HG02610 (cell line): ENCODE results near the gene NTM.
"Not testable (repeated sequence)": the region's sequence is repeated elsewhere in the genome, so short reads cannot be mapped to it uniquely, and the experiment has no call there.

Experiments
- ATAC-seq: cut with Tn5 transposase; IDR thresholded peaks from one replicate; pipeline ENCODE4 v1.9.1; 2021; ENCODE audit warnings: mild to moderate bottlenecking, moderate library complexity; ENCODE audit not compliant: unreplicated experiment

The NTM gene

DNA sequence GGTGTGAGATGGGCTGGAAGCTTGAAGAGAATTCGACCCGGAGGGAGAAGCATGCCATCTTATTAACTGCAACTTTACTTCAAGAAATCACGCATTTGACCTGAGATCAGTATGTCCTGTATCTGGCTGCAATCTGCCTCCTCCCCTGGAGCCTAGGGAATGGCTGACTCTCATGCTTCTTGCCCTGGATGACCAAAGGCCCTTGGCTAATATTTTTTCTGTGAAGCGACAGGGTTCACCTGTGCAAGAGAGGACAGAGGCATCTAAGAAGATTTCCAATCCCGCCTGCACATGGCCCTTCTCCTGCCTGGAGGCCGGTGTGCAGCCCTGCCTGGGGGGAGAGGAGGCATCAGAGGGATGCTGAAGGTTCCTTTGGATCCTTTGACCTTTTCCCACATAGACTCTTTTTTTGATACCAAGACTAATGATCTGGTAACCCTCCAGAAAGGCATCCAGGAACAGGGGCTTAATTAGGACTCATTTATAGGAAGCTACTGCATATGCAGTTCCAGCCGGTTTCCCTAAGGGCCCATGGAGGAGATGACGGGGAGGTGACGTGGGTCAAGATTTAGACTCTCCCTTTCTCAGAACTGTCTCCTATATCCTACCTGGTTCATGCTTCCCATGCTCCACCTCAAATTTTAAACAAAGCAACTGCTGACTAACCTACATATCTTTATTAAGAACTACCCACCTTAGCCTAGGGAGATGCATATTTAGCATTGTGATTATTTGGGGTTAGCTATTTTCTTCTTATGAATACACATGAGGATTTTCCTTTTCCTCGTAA, 50.8 kb downstream of the NTM start:
- ATAC-seq, result no peak

DNA sequence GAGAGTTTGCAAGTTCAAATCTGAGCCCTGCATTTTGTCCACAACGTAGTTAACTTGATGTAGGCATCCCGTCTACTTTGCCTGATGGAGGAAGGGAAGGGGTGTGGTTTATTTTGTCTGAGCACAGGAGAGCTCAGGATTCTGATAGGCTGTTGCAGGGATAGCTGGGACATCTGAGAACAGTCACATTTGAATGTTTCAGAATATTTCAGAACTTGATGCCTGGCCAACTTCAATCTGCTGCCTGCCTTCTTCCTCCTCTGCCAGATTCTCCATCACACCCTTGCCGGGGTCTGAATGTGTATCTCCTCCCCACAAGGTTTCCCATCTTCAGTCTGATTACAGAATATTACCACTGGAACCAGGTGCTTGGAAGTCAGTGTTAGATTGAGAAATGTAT, 51.6 kb downstream of the NTM start:
- ATAC-seq, result no peak

DNA sequence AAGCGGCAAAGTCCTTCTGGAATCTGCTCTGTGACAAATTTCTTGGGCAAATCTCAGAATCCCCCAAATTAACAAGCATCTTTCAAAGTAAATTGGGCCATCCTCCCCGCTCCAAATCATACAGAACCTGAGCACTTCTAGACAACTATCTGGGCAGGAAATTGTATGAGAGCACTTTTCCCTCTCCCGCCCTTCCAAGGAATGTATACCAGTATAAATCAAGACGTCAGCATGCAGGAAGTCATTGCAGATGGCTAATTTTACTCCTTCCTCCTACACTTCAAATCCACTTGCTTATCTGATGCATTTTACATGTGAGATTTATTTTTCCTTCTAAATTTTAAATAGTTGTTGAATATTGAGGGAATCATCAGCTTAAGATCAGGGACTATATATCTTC, 52.1 kb downstream of the NTM start:
- ATAC-seq, result no peak

DNA sequence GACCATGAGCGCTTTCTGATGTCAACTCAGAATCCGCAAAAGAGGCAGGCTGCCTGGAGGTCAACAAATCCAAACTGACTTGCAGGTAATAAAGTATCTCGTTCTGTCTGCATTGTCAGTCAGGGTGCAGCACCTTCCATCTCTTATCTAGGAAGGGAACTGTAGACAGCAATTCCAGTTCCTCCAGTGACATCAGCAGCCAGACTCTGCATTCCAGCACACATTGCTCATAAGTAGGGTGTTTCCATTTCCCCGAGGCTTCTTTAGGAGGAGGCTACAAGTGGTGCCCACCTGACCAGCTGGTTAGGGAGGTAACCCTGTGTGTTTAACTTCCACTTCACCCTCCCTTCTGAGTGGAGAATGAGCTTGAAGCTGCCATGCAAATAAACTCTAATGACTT, 53.3 kb downstream of the NTM start:
- ATAC-seq, result no peak

DNA sequence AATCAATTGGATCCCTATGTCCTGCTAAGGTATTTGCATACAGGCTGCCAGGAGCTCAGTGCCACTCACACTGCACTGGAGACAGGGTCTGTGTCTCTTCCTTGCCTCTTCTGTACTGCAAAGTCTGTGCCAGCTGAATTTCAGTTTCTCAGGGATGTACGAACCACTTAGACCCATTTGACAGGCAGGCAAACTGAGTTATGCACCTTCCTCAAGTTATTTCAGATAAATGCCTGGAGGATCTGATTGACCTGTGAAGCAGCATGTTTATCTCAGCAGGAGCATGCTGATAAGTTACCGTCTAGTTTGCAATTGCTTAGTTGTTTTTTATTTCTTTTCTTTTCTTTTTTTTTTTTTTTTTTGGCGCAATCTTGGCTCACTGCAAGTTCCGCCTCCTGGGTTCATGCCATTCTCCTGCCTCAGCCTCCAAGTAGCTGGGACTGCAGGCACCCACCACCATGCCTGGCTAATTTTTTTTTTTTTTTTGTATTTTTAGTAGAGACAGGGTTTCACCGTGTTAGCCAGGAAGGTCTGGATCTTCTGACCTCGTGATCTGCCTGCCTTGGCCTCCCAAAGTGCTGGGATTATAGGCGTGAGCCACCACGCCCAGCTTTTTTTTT, 54.0 kb downstream of the NTM start:
- not testable (repeated sequence) for ATAC-seq

- ATAC-seq, result no peak
These were observed 54.9 kb downstream of the NTM start for GRCh38 chr11:131425285-131425684.

- no peak for ATAC-seq
These were observed 58.4 kb downstream of the NTM start for GRCh38 chr11:131428853-131429252.

GRCh38 chr11:131430473-131431208, 60.2 kb downstream of the NTM start:
- no peak for ATAC-seq

DNA sequence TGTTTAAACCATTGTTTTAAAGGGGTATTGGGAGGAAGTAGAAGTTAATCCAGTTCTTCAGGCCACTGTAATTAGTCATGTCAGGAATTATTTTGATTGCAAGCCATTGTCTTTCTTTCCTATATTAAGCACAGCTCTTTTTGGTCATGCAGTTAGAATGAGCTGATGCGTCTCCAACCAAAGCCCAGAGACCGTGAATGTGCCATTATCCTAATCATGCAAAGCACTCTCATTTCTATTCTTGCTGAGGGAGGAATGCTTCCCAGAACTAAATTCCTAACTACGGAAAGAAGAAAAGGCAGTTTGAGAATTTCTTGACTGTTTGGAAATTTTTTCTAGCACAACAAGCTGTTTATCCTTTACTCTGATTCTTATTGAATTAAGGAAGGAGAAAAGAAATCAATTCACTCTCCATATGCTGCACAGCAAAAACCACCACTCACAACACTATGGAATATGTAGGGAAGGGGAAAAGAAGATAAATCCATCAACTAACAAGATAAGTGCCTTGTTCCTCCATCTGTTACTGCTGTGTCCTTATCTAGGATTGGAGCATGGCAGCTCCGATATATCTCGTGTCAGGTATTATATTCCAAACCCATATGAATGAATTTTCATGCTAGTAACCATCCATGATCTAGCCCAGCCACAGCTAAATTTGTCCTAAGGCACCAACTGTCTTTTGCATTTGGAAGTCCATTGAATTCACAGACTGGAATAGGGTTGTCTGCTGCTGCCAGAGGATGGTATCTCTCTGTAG, 70.8 kb downstream of the NTM start:
- ATAC-seq, result no peak

GRCh38 chr11:131446590-131447275, 76.3 kb downstream of the NTM start:
- ATAC-seq, result no peak

DNA sequence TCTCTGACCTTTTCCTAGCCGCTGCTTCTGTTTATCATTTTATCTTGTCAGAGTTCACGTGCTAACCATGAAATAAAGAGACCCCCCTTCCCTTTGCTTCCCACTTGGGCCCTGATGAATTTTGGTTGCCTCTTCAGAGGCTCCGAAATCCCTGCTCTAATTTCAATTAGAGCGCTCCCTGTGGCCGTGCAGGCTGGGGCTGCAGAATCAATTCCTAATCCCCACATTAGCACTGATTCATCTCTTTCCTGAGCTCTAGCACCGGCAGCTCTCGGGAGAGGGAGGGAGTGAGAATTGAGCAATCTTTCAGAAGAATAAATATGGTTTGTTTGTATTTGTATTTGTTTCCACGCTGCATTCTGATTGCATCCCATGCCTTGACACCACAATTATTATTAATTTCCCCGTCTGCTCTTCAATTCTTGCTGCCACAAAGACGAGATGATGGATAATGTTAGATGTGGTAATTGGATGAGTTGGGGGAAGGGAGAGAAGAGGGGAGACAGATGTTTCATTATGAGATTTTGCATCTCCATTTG, 76.9 kb downstream of the NTM start:
- no peak for ATAC-seq

- ATAC-seq, result no peak
These were observed 77.5 kb downstream of the NTM start for GRCh38 chr11:131447898-131448297.

DNA sequence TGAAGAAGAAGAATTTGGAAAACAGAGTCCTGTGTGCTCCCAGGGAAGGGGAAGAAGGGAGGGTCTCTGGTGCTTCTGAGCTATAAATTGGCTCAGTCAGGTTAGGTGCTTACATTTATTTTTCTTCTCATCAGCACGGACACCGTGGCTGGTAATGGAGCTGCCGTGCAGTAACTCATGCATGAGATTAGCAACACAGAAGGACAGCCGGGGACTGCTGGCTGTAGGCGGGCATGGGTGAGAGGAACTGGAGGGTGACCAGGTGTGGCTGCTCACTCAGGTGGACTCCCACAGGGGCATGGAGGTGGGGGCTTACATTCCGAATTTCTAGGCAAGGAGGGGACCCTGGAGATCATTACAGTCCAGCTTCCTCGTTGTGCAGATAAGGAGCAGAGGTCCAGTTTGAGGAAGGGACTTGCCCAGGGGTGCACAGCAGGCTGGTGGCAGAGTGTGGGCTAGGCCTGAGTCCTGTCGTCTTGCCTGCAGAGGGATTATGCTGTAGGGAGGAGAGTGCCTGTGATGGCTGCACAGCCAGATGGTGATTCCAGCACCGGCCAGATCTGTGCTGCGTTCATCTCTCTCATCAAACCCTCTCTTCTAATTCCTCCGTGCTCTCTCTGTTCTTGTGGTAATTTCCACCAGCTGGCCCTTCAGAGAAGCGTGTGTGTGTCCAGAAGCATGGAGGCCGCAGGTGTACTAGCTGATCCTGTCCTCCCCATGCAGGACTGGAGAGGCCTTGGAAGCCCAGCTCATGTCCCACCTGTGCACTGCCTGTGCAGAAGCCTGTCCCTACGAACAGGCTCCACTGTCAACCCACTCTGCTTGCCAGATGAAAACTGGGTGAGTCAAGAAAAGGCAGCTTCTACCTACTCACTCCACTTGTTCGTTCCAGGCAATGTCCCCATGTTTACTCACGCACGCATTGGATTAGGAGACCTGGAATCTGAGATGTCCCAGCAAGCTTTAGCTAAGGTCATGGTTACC, 78.9 kb downstream of the NTM start:
- no peak for ATAC-seq

- ATAC-seq, result no peak
These were observed 84.1 kb downstream of the NTM start for GRCh38 chr11:131454490-131454889.

DNA sequence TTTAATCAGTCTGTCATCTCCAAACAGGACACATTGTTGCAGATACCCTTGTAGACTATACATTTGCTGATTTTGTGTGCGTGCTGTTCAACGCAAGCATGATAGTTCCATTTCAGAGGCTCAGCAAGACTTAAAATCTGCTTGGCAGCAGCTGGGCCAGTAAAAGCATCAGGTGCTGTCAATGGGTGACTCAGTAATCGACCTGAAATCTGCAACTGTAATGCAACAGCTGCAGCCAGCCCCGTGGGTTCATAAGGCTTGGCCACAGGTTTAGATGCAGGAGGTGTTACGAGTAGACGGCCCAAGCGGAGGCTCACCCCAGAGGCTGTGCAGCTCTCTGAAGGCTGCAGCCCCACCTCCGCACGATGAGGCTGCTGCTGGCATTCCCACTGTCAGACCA, 84.6 kb downstream of the NTM start:
- ATAC-seq, result no peak

DNA sequence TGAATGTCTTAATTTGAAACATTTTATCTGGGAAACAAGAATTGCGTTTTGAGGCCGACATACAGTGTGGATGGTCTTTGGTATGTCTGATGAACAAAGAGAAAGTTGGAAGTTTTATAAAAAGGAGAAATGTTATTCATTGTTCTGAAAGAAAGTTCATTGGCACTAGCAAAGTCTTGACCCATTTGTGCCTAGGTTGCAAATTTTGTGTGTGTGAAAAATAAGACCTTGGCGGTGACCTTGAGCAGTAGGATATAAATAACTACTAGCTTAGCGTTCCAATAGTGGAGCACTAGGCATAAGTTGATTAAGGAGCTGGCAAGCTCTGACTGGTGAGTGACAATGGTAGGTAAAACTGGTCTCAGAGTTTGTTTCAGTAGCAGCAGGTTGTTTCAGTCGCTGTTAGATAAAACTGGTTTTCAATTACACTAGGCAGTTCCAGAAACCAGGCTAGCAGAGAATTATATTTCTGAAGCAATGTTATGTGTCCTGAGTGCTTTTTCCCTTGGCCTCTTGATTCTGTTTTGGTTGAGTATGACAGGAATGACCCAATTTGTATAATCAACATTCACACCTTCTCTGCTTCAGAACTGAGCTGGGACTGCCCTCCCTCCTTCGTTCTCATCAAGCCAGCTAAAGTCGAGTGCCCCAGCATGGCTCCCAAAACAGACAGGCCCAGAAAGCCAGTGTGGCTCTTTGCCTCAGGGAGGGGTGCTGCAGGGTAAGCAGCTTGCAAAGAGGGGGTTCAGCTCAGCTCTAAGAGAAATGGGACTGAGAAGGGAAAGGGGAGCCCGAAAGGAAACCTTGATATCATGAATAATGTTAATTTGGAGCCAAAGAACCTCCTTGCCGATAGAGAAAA, 85.7 kb downstream of the NTM start:
- no peak for ATAC-seq

DNA sequence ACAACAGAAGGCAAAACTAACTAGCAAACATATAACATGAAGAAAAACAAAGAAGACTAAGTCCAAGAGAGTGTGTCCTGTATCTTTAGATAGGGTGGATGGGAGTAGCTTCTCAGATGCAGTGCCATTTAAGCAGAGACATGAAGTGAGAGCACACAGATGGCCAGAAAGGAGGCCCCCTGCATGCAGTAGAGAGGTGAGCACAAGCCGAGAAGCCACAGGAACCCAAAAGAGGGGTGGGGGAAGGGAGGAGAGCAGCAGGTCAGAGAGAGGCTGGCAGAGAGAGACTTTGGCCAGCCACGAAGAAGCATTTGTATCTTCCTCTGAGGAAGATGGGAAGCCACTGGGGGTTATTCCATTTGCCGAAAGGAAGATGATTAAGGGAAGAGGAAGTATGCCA, 86.7 kb downstream of the NTM start:
- ATAC-seq, result no peak

DNA sequence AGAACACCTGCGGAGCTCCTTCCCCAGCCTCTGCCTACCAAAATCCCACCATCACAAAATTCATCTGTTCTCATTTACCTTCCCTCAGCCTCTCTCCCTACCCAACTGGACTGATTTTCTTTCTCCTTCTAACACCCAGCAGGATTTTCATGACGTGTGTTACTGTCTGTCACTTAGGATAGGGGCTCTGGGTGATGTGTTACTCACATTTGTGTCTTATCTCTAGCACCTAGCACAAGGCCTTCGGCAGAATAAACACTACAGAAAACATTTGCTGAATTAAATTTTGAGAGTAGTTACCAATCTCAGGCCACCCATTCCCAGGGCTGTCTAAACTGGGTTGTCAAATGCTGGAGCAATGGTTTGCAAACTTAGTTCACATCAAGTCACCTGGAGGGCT, 88.0 kb downstream of the NTM start:
- ATAC-seq, result no peak
